GM19452 (cell line): ENCODE results near the gene PTPMT1.

Experiments used
- ATAC-seq: cut with Tn5 transposase; IDR thresholded peaks from one replicate; pipeline ENCODE4 v1.9.1; 2021; ENCODE audit not compliant: unreplicated experiment

PTPMT1 gene

DNA sequence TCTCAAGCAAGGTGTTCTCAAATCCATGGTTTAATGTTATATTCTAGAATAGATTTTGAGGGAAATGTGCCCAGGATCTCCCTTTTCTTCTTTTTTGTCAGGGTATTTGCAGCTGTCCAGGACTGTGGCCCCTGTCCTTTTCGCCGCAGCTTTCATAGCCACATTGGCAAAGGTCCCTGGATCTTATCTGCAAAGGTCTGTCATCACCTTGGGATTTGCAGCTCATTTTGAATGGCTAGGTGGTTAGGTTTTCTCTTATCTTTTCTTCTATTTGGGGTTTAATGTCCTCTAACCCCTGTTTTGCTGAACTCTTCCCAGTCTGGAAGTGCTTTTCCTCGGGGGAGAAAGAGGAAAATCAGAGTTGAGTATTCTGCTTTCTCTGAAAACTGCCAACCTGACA, 40.5 kb downstream of the PTPMT1 start:
- ATAC-seq: no peak

- ATAC-seq: no peak
These were observed 41.3 kb downstream of the PTPMT1 start for GRCh38 chr11:47606731-47607130.

GRCh38 chr11:47607380-47607779, 42.0 kb downstream of the PTPMT1 start:
- no peak for ATAC-seq

DNA sequence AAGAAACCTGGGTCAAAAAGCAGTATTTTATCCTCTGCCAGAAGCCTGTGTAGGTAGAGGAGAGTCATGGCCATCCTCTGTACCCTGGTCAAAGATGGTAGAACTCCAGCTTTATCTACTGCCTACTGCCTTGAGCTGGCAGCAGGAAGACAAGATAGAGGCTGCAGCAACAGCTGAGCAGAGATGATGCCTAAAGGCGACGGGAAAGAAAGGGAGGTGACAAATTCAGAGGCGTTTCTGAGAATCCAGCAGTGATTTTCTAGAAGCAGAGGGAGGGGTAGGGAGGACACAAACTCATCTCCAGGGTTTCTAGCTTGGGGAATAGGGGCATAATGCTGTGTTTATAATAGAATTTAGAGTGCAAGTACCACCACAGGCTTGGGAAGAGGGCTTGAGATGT, 44.3 kb downstream of the PTPMT1 start:
- ATAC-seq: no peak

GRCh38 chr11:47611348-47611794, 46.0 kb downstream of the PTPMT1 start:
- peak; percentile 80 for ATAC-seq

GRCh38 chr11:47615249-47615648, 49.9 kb downstream of the PTPMT1 start:
- ATAC-seq: no peak

DNA sequence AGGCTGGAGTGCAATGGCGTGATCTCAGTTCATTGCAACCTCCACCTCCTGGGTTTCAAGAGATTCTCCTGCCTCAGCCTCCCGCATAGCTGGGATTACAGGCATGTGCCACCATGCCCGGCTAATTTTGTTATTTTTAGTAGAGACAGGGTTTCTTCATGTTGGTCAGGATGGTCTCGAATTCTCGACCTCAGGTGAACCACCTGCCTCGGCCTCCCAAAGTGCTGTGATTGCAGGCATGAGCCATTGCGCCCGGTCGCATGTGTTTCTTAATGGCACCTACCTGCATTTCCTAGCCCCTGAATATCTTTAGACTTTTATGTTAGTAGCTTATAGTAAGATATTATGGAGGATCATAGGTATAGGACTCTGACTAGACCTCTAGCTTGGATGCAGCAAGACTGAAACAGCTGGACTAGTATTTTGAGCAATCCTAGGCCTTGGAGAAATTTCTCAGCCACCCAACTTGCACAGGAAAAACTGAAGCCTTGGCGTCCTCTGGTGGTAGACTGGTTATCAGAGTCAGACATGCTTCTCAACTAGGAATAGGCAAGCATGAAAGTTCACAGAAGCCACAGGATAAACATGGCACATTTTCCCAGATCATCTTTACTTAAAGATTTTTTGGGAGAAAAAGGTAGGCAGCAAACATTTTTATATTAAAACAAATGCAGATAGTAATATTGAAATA, 51.5 kb downstream of the PTPMT1 start:
- ATAC-seq: no peak

- ATAC-seq: no peak
These were observed 52.0 kb downstream of the PTPMT1 start for GRCh38 chr11:47617417-47617809.

GRCh38 chr11:47620836-47621378, 55.5 kb downstream of the PTPMT1 start:
- ATAC-seq: no peak
